LNCAP (cell line): Measurements from ENCODE around the gene CELF5.

Experiments
- CTCF ChIP-seq: fragments of 450-650 bp; IDR thresholded peaks from 2 replicates; pipeline ENCODE4 v1.5.1; 2017; ENCODE audit warnings: mild to moderate bottlenecking

CELF5 gene

GRCh38 chr19:3316132-3316648, 91.7 kb downstream of the CELF5 start:
- no peak for TF ChIP-seq CTCF

- no peak for TF ChIP-seq CTCF
Measured at GRCh38 chr19:3316659-3317207, 92.3 kb downstream of the CELF5 start.

GRCh38 chr19:3319643-3320353, 95.3 kb downstream of the CELF5 start:
- no peak for TF ChIP-seq CTCF

- no peak for TF ChIP-seq CTCF
Measured at GRCh38 chr19:3320354-3320670, 95.9 kb downstream of the CELF5 start.

GRCh38 chr19:3320853-3321252, 96.4 kb downstream of the CELF5 start:
- TF ChIP-seq CTCF, result no peak

GRCh38 chr19:3321696-3322095, 97.2 kb downstream of the CELF5 start:
- TF ChIP-seq CTCF, result no peak

GRCh38 chr19:3322199-3322978, 97.9 kb downstream of the CELF5 start:
- no peak for TF ChIP-seq CTCF
